ENCODE measurements around the gene CRADD.

DNA sequence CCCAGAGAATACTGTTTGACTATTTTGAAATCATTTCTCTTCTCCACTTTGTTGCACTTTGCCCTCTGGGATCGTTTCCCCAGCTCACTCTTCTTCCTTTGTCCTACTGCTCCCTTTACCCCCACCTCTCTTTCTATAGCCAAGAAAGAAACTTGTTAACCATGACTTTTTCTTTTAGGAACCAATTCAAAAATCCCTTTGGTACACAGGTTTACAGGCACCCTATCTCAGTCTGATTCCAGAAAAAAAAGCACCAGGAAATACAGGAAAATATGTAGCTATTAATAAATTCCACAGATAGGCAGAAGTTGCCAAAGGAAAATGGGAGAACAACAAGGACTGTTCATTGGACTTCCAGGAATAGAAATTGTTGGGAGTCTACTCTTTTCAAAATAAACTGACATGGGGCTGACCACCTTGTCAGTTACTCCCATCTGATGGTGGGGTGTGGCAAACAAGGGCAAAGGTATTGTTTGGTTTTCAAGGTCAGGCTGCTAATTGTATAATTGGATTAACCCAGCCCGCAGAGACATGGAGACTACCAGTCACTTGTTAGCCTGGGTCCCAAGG lies 82.4 kb downstream of the CRADD start:
- TF ChIP-seq, protein P1, sequence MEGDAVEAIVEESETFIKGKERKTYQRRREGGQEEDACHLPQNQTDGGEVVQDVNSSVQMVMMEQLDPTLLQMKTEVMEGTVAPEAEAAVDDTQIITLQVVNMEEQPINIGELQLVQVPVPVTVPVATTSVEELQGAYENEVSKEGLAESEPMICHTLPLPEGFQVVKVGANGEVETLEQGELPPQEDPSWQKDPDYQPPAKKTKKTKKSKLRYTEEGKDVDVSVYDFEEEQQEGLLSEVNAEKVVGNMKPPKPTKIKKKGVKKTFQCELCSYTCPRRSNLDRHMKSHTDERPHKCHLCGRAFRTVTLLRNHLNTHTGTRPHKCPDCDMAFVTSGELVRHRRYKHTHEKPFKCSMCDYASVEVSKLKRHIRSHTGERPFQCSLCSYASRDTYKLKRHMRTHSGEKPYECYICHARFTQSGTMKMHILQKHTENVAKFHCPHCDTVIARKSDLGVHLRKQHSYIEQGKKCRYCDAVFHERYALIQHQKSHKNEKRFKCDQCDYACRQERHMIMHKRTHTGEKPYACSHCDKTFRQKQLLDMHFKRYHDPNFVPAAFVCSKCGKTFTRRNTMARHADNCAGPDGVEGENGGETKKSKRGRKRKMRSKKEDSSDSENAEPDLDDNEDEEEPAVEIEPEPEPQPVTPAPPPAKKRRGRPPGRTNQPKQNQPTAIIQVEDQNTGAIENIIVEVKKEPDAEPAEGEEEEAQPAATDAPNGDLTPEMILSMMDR (IDR thresholded peaks at IDR 0.05) = no peak
- TF ChIP-seq POLR2A (IDR thresholded peaks at IDR 0.05) = no peak

Data from body of pancreas (tissue), 4 donors.